ENCODE data around the gene CMSS1.

DNA sequence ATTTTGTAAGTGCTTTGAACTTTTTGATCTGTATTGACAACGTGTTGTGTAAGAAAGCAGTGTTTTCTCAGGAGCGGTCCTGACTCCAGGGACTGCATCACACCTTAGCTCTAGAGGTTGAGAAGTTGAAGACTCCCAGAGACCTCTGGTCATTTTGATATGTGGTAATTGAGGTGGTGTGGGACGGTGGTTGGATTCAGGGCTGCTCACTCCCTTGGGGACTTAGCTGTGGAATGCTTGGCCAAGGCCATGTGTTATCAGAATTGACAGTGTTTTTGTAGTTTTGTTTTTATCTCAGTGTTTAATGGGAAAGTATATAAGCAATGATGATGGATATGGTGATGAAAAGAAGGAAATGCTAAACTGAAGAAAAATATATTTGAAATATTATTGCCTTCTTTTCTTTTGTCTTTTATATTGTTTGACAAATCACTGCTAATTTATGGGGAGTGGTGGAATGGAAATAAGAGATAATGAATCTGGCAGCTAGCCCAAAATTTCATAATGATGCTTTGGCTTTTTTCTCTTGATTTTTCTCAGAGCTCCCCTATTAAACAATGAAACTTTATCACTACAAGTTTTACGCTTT lies 16.0 kb downstream of the CMSS1 start:
- TF ChIP-seq POLR2A (IDR thresholded peaks at IDR 0.05) (no peak), POLR2AphosphoS5 (IDR thresholded peaks at IDR 0.05) (no peak)
